ENCODE data around the gene B3GNT4. TPM values are rescaled to one million over a fixed set of nuclear protein-coding genes. Genes with fewer than 3 reads are reported as not detected.
A peak's percentile ranks its signal among the peaks of the same experiment; 100 is the strongest.

B3GNT4 gene
- total RNA-seq, 1 donor from 2014 or later, result 0.91 TPM

GRCh38 chr12:122204167-122205052 lies 901 bp downstream of the B3GNT4 start:
- Mint-ChIP-seq H3K27me3 (peaks cover 58% of the 10 kb centered on the region), H3K36me3 (ENCODE audit: insufficient read depth) (peaks cover 12% of the 10 kb centered on the region), H3K4me3 (ENCODE audit: low read depth) (peak overlapping the region; percentile 62), H3K9me3 (ENCODE audit: low read depth) (no peaks in the 10 kb centered on the region), H3K4me1 (ENCODE audit: low read depth) (no peaks in the 10 kb centered on the region), H3K27ac (no peak overlapping the region)
- DNase-seq (ENCODE audit: low spot score, unreplicated experiment), result no peak
- no peak for TF ChIP-seq CTCF (IDR thresholded peaks at IDR 0.05; ENCODE audit: unreplicated experiment)

GRCh38 chr12:122205053-122205925 lies 1.8 kb downstream of the B3GNT4 start:
- no peak for DNase-seq (ENCODE audit: low spot score, unreplicated experiment)
- H3K27ac Mint-ChIP-seq, result no peak overlapping the region
- peaks cover 50% of the 10 kb centered on the region for H3K27me3 Mint-ChIP-seq

GRCh38 chr12:122206111-122206881 lies 2.8 kb downstream of the B3GNT4 start:
- H3K36me3 Mint-ChIP-seq (ENCODE audit: insufficient read depth), result peaks cover 19% of the 10 kb centered on the region
- no peak for DNase-seq (ENCODE audit: low spot score, unreplicated experiment)
- no peak overlapping the region for H3K27ac Mint-ChIP-seq

More at GRCh38 chr12:122205053-122205925, 1.8 kb downstream of the B3GNT4 start:
- H3K4me1 Mint-ChIP-seq (ENCODE audit: low read depth), result no peaks in the 10 kb centered on the region
- no peaks in the 10 kb centered on the region for H3K9me3 Mint-ChIP-seq (ENCODE audit: low read depth)
- no peak for TF ChIP-seq CTCF (IDR thresholded peaks at IDR 0.05; ENCODE audit: unreplicated experiment)
- H3K4me3 Mint-ChIP-seq (ENCODE audit: low read depth), result peak overlapping the region; percentile 62
- H3K36me3 Mint-ChIP-seq (ENCODE audit: insufficient read depth), result peaks cover 17% of the 10 kb centered on the region

GRCh38 chr12:122206976-122207375 lies 3.5 kb downstream of the B3GNT4 start:
- Mint-ChIP-seq H3K9me3 (ENCODE audit: low read depth) (no peaks in the 10 kb centered on the region), H3K27ac (no peak overlapping the region), H3K4me3 (ENCODE audit: low read depth) (no peak overlapping the region), H3K4me1 (ENCODE audit: low read depth) (no peaks in the 10 kb centered on the region), H3K36me3 (ENCODE audit: insufficient read depth) (peaks cover 21% of the 10 kb centered on the region), H3K27me3 (peaks cover 37% of the 10 kb centered on the region)
- TF ChIP-seq CTCF (IDR thresholded peaks at IDR 0.05; ENCODE audit: unreplicated experiment), result no peak
- DNase-seq (ENCODE audit: low spot score, unreplicated experiment), result no peak

More at GRCh38 chr12:122206111-122206881, 2.8 kb downstream of the B3GNT4 start:
- no peaks in the 10 kb centered on the region for H3K4me1 Mint-ChIP-seq (ENCODE audit: low read depth)
- H3K4me3 Mint-ChIP-seq (ENCODE audit: low read depth), result no peak overlapping the region
- H3K9me3 Mint-ChIP-seq (ENCODE audit: low read depth), result no peaks in the 10 kb centered on the region
- no peak for TF ChIP-seq CTCF (IDR thresholded peaks at IDR 0.05; ENCODE audit: unreplicated experiment)
- H3K27me3 Mint-ChIP-seq, result peaks cover 44% of the 10 kb centered on the region

All from progenitor cell of endocrine pancreas (in vitro differentiated cells).